Immature natural killer cell (primary cell): ENCODE data around the gene SHD. TPM values are rescaled to one million over a fixed set of nuclear protein-coding genes. Genes with fewer than 3 reads are reported as not detected.
"Not testable (repeated sequence)": the region's sequence is repeated elsewhere in the genome, so short reads cannot be mapped to it uniquely, and the experiment has no call there.

Experiments
- DNase-seq, 3 donors: peaks; one replicate each; pipeline ENCODE4 v3.0.0; 2022; ENCODE audit warnings: mixed read lengths in 1 of 3
- H3K27ac Mint-ChIP-seq, 6 donors: one replicate each; pipeline ENCODE4 v1.8.0; 2020; ENCODE audit warnings: mixed read lengths in 6 of 6, mild to moderate bottlenecking in 5 of 6, inconsistent platforms in 4 of 6, moderate library complexity in 3 of 6
- H3K27me3 Mint-ChIP-seq, 3 donors: one replicate each; pipeline ENCODE4 v1.8.0; 2020 to 2021; ENCODE audit warnings: low read depth in 3 of 3, mild to moderate bottlenecking in 3 of 3, mixed read lengths in 3 of 3, moderate library complexity in 3 of 3, inconsistent platforms in 1 of 3
- H3K36me3 Mint-ChIP-seq, 3 donors: one replicate each; pipeline ENCODE4 v1.8.0; 2020; ENCODE audit warnings: mixed read lengths in 3 of 3, inconsistent platforms in 2 of 3, mild to moderate bottlenecking in 2 of 3
- H3K4me1 Mint-ChIP-seq, 2 donors: one replicate each; pipeline ENCODE4 v1.8.0; 2020; ENCODE audit warnings: inconsistent platforms in 2 of 2, mild to moderate bottlenecking in 2 of 2, mixed read lengths in 2 of 2, moderate library complexity in 1 of 2
- H3K4me3 Mint-ChIP-seq, 5 donors: one replicate each; pipeline ENCODE4 v1.8.0; 2020; ENCODE audit warnings: mild to moderate bottlenecking in 5 of 5, mixed read lengths in 5 of 5, inconsistent platforms in 3 of 5, moderate library complexity in 3 of 5
- H3K9me3 Mint-ChIP-seq, 6 donors: one replicate each; pipeline ENCODE4 v1.8.0; 2020; ENCODE audit warnings: mild to moderate bottlenecking in 6 of 6, mixed read lengths in 6 of 6, inconsistent platforms in 4 of 6, moderate library complexity in 3 of 6
- polyA plus RNA-seq, 3 donors: library from polyadenylated mRNA; unstranded; fragments of 300-500 nt; fragmentation: Illumina TruSeq; gene quantifications; one replicate each; pipeline ENCODE4 v1.2.3, GENCODE V29; 2021

The SHD gene
- polyA plus RNA-seq, 3 donors from 2014 or later = not detected

GRCh38 chr19:4328991-4329681 lies 50.1 kb downstream of the SHD start:
- Mint-ChIP-seq H3K27ac (peak overlapping the region in 2 of 6 donors; percentile 78 to 92), H3K4me1 (peaks cover 27 to 32% of the 10 kb centered on the region in 2 donors)

DNA sequence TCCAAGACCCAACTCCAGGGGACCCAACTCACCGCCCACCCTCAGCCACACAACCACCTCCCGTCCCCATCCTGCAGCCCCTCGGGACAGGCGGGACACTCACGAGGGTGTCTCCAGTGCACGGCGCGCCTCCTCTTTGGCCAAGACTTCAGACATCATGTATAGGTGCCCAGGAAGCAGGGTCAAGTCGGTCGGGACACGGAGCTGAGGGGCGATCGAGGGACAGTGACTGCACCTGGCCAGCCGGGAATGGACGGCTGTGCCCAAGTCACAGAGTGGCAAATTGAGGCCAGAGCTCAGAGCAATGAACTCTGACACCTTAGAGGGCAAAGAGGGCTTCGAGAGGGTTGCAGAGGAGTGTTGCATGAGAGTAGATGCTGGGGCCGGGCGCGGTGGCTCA lies 50.8 kb downstream of the SHD start:
- peaks cover 27 to 32% of the 10 kb centered on the region in 2 donors for H3K4me1 Mint-ChIP-seq
- peaks cover 8 to 13% (median 13%) of the 10 kb centered on the region in 3 donors for H3K27me3 Mint-ChIP-seq
- no peaks in the 10 kb centered on the region for H3K9me3 Mint-ChIP-seq
- no peak for DNase-seq
- H3K36me3 Mint-ChIP-seq = no peaks in the 10 kb centered on the region
- no peak overlapping the region for H3K27ac Mint-ChIP-seq
- H3K4me3 Mint-ChIP-seq = peak overlapping the region in 1 of 5 donors; percentile 33

More at GRCh38 chr19:4328991-4329681, 50.1 kb downstream of the SHD start:
- H3K9me3 Mint-ChIP-seq, DNase-seq, H3K36me3 Mint-ChIP-seq: not testable (repeated sequence)
- H3K4me3 Mint-ChIP-seq = peak overlapping the region; percentile 80 to 84 (median 83)
- H3K27me3 Mint-ChIP-seq = peaks cover 8 to 13% (median 13%) of the 10 kb centered on the region in 3 donors

- H3K4me3 Mint-ChIP-seq = no peak overlapping the region
- peaks cover 0 to 5% (median 3%) of the 10 kb centered on the region in 3 donors for H3K27me3 Mint-ChIP-seq
- H3K9me3 Mint-ChIP-seq = no peaks in the 10 kb centered on the region
- H3K36me3 Mint-ChIP-seq = peaks cover 0 to 5% (median 0%) of the 10 kb centered on the region in 3 donors
- H3K4me1 Mint-ChIP-seq = peaks cover 13 to 18% of the 10 kb centered on the region in 2 donors
- no peak overlapping the region for H3K27ac Mint-ChIP-seq
- no peak for DNase-seq
Observed at GRCh38 chr19:4334929-4335570, 56.0 kb downstream of the SHD start.

- Mint-ChIP-seq H3K27me3 (peaks cover 4 to 9% (median 9%) of the 10 kb centered on the region in 3 donors), H3K36me3 (peaks cover 0 to 5% (median 0%) of the 10 kb centered on the region in 3 donors), H3K9me3 (no peaks in the 10 kb centered on the region), H3K4me1 (peaks cover 22 to 29% of the 10 kb centered on the region in 2 donors), H3K27ac (peak overlapping the region; percentile 84 to 91 (median 90)), H3K4me3 (peak overlapping the region; percentile 80 to 96 (median 90))
- DNase-seq = no peak
Observed at GRCh38 chr19:4337906-4338440, 58.9 kb downstream of the SHD start.

DNA sequence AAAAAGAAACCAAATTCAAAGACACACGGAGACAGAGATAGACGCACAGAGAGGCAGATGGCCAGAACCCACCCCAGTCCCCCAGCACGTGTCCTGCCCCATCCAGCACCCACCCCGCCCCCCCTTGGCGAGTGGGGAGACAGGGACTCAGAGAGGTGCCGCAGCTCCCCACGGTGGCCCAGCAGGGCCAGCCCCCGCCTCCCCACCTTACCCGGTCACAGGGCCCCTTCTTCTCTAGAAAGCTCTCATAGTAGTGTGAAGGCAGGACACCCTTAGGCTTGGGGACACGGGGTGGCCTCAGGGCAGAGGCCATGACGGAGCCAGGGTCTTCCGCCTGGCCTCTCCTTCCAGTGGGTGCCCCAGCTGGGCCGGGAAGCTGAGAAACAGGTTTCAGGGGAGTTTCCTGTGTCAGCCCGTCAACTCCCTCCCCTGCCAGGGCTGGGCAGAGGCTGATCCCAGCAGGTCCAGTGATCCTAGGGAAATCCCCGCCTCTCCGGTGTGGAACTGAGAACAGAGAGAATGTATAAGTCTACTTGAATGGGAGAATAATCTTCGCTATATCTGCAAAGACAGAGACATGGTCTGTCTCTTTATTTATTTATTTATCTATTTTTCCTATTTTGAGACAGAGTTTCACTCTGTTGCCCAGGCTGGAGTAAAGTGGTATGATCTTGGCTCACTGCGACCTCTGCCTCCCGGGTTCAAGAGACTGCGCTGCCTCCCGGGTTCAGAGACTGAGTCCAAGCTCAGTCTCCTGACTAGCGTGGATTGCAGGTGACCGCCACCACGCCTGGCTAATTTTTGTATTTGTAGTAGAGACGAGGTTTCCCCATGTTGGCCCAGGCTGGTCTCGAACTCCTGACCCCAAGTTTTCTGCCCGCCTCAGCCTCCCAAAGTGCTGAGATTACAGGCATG lies 59.6 kb downstream of the SHD start, which contains the start of gene STAP2:
TSS of gene STAP2 (minus strand) at position 387 of the 915 bp plus-strand sequence. CDS start at position 313, 74 bp downstream.
- Mint-ChIP-seq H3K4me1 (peaks cover 25 to 30% of the 10 kb centered on the region in 2 donors), H3K27ac (peak within 1 kb of the TSS; percentile 84 to 91 (median 90)), H3K9me3 (no peaks in the 10 kb centered on the region), H3K4me3 (peak within 1 kb of the TSS; percentile 80 to 96 (median 90)), H3K27me3 (peaks cover 5 to 13% (median 11%) of the 10 kb centered on the region in 3 donors), H3K36me3 (peaks cover 0 to 5% (median 0%) of the 10 kb centered on the region in 3 donors)
- peak in 2 of 3 donors; percentile 28 to 32 for DNase-seq

Other genes with a start within 250 kb of the SHD start
- gene ZBTB7A, start 212.4 kb upstream of the SHD start, polyA plus RNA-seq = 10 to 100 TPM; 10.2 to 62.3 (median 29.0) TPM
- gene MAP2K2, start 155.1 kb upstream of the SHD start, polyA plus RNA-seq = 10 to 100 TPM; 75.5 to 96.0 (median 86.6) TPM
- not detected for gene CREB3L3, start 125.6 kb upstream of the SHD start, polyA plus RNA-seq
- 1 to 10 TPM in 2 of 3 donors, under 1 TPM in 1; 0.86 to 7.4 (median 1.4) TPM for gene SIRT6, start 96.7 kb upstream of the SHD start, polyA plus RNA-seq
- gene ANKRD24, start 96.6 kb upstream of the SHD start, polyA plus RNA-seq = under 1 TPM in 1 of 3 donors, not detected in 2; 0.24 TPM
- not detected for gene EBI3, start 49.7 kb upstream of the SHD start, polyA plus RNA-seq
- gene YJU2, start 32.2 kb upstream of the SHD start, polyA plus RNA-seq = 10 to 100 TPM; 13.8 to 42.4 (median 16.9) TPM
- 100 to 1,000 TPM in 1 of 3 donors, 10 to 100 TPM in 2; 85.3 to 116 (median 86.1) TPM for gene TMIGD2, start 23.1 kb downstream of the SHD start, polyA plus RNA-seq
- 10 to 100 TPM; 10.1 to 23.8 (median 12.8) TPM for gene FSD1, start 25.3 kb downstream of the SHD start, polyA plus RNA-seq
- gene STAP2, start 59.6 kb downstream of the SHD start, polyA plus RNA-seq = 1 to 10 TPM in 1 of 3 donors, under 1 TPM in 1, not detected in 1; 0.89 to 4.2 TPM
- 10 to 100 TPM in 2 of 3 donors, 1 to 10 TPM in 1; 9.0 to 13.4 (median 11.3) TPM for gene MPND, start 64.3 kb downstream of the SHD start, polyA plus RNA-seq
- gene SH3GL1, start 121.3 kb downstream of the SHD start, polyA plus RNA-seq = 10 to 100 TPM; 13.8 to 24.6 (median 18.4) TPM
- gene CHAF1A, start 123.4 kb downstream of the SHD start, polyA plus RNA-seq = 1 to 10 TPM; 1.5 to 8.5 (median 2.9) TPM
- 1 to 10 TPM; 4.7 to 8.3 (median 6.3) TPM for gene UBXN6, start 178.5 kb downstream of the SHD start, polyA plus RNA-seq
- 10 to 100 TPM in 2 of 3 donors, 1 to 10 TPM in 1; 7.3 to 32.5 (median 16.1) TPM for gene HDGFL2, start 193.0 kb downstream of the SHD start, polyA plus RNA-seq
- gene PLIN4, start 239.2 kb downstream of the SHD start, polyA plus RNA-seq = under 1 TPM in 2 of 3 donors, not detected in 1; 0.03 to 0.20 TPM